ENCODE measurements around the gene ZNF175. TPM values are rescaled to one million over a fixed set of nuclear protein-coding genes. Genes with fewer than 3 reads are reported as not detected.

Gene ZNF175
- total and polyA plus RNA-seq, 2 experiments from 2014 or later, result 2.3 to 6.3 TPM

- TF ChIP-seq ZNF462 (CRISPR knock-in tag; IDR thresholded peaks at IDR 0.05), result no peak
- no peak for TF ChIP-seq JUNB (IDR thresholded peaks at IDR 0.05; ENCODE audit: unreplicated experiment)
- no peak for TF ChIP-seq ZNF331 (CRISPR knock-in tag; IDR thresholded peaks at IDR 0.05; ENCODE audit: low read depth)
- no peak for TF ChIP-seq ZNF114 (CRISPR knock-in tag; IDR thresholded peaks at IDR 0.05)
- TF ChIP-seq ETS1 (IDR thresholded peaks at IDR 0.05), result no peak
- TF ChIP-seq NANOG (IDR thresholded peaks at IDR 0.05; ENCODE audit: borderline replicate concordance), result no peak
- TF ChIP-seq EZH2 (IDR thresholded peaks at IDR 0.05; ENCODE audit: low read depth, unreplicated experiment), result no peak
- TF ChIP-seq EZH2phosphoT487 (IDR thresholded peaks at IDR 0.05; ENCODE audit: unreplicated experiment), result no peak
- TF ChIP-seq CREB1 (CRISPR knock-in tag; IDR thresholded peaks at IDR 0.05; ENCODE audit: low read depth), result no peak
- TF ChIP-seq POLR2AphosphoS5 (IDR thresholded peaks at IDR 0.05; ENCODE audit: low read depth), result no peak
- no peak for TF ChIP-seq STAT1 (IDR thresholded peaks at IDR 0.05; ENCODE audit: unreplicated experiment)
These were observed 68.8 kb downstream of the ZNF175 start (continued) for GRCh38 chr19:51639916-51640315.
